ENCODE measurements around the gene TIA1.
"Not testable (repeated sequence)": the region's sequence is repeated elsewhere in the genome, so short reads cannot be mapped to it uniquely, and the experiment has no call there.

The TIA1 gene

GRCh38 chr2:70240599-70240998 is 7.8 kb downstream of the TIA1 start:
- Histone ChIP-seq H3K4me2 (ENCODE audit: low read length, poor library complexity, severe bottlenecking) (no peak overlapping the region), H2BK5ac (ENCODE audit: low read depth, low read length, poor library complexity, severe bottlenecking) (no peak overlapping the region), H3K27ac (ENCODE audit: low read length, poor library complexity, severe bottlenecking) (no peak overlapping the region), H2BK120ac (ENCODE audit: low read depth, low read length) (no peak overlapping the region), H3K27me3 (ENCODE audit: control insufficient read depth in 1 of 2, insufficient read depth in 1 of 2, low read length in 2 of 2) (no peaks in the 10 kb centered on the region), H3K18ac (ENCODE audit: low read depth in 1 of 2, low read length in 2 of 2) (no peak overlapping the region), H2BK12ac (ENCODE audit: low read length in 2 of 2) (no peak overlapping the region), H3K23ac (ENCODE audit: low read length in 2 of 2) (no peak overlapping the region), H4K91ac (ENCODE audit: low read length) (no peak overlapping the region), H3K4me3 (ENCODE audit: insufficient read depth in 1 of 2, low read depth in 1 of 2, low read length in 2 of 2) (no peak overlapping the region), H2AFZ (ENCODE audit: low read depth, low read length) (no peak overlapping the region), H3K14ac (ENCODE audit: low read length in 2 of 2) (no peak overlapping the region), H3K79me1 (replicated peaks; ENCODE audit: low read length, poor library complexity, severe bottlenecking) (no peaks in the 10 kb centered on the region), H3K36me3 (ENCODE audit: control insufficient read depth in 1 of 2, insufficient read depth in 2 of 2, low read depth in 1 of 2, low read length in 2 of 2) (peaks cover 14 to 20% of the 10 kb centered on the region in 2 experiments), H3K4me1 (ENCODE audit: control insufficient read depth, insufficient read depth, low read depth, low read length) (peaks cover 13% of the 10 kb centered on the region), H2BK15ac (ENCODE audit: low read depth, poor library complexity, severe bottlenecking) (no peak overlapping the region), H3K4ac (ENCODE audit: low read depth in 1 of 2, low read length in 2 of 2) (no peak overlapping the region), H2AK5ac (ENCODE audit: low read length, severe bottlenecking) (no peak overlapping the region), H3K9ac (ENCODE audit: low read length) (no peak overlapping the region), H3K9me3 (ENCODE audit: control insufficient read depth, low read length) (no peaks in the 10 kb centered on the region), H4K8ac (ENCODE audit: low read length) (no peak overlapping the region)
- 98% methylated on average over 2 of the region's 3 CpGs for WGBS
- no peak for DNase-seq

- Histone ChIP-seq H3K4ac (ENCODE audit: low read depth in 1 of 2, low read length in 2 of 2) (no peak overlapping the region), H2BK12ac (ENCODE audit: low read length in 2 of 2) (no peak overlapping the region), H3K27ac (ENCODE audit: low read length, poor library complexity, severe bottlenecking) (no peak overlapping the region), H3K14ac (ENCODE audit: low read length in 2 of 2) (no peak overlapping the region), H2BK120ac (ENCODE audit: low read depth, low read length) (no peak overlapping the region), H2BK15ac (ENCODE audit: low read depth, poor library complexity, severe bottlenecking) (no peak overlapping the region), H3K36me3 (ENCODE audit: control insufficient read depth in 1 of 2, insufficient read depth in 2 of 2, low read depth in 1 of 2, low read length in 2 of 2) (peaks cover 28 to 69% of the 10 kb centered on the region in 2 experiments), H2AK5ac (ENCODE audit: low read length, severe bottlenecking) (no peak overlapping the region), H3K4me3 (ENCODE audit: insufficient read depth in 1 of 2, low read depth in 1 of 2, low read length in 2 of 2) (no peak overlapping the region), H4K8ac (ENCODE audit: low read length) (no peak overlapping the region), H3K4me2 (ENCODE audit: low read length, poor library complexity, severe bottlenecking) (no peak overlapping the region), H3K9ac (ENCODE audit: low read length) (no peak overlapping the region), H3K4me1 (ENCODE audit: control insufficient read depth, insufficient read depth, low read depth, low read length) (peaks cover 2% of the 10 kb centered on the region), H3K18ac (ENCODE audit: low read depth in 1 of 2, low read length in 2 of 2) (no peak overlapping the region), H2AFZ (ENCODE audit: low read depth, low read length) (no peak overlapping the region), H2BK5ac (ENCODE audit: low read depth, low read length, poor library complexity, severe bottlenecking) (no peak overlapping the region), H4K91ac (ENCODE audit: low read length) (no peak overlapping the region), H3K27me3 (ENCODE audit: control insufficient read depth in 1 of 2, insufficient read depth in 1 of 2, low read length in 2 of 2) (no peaks in the 10 kb centered on the region), H3K79me1 (replicated peaks; ENCODE audit: low read length, poor library complexity, severe bottlenecking) (peaks cover 1% of the 10 kb centered on the region), H3K9me3 (ENCODE audit: control insufficient read depth, low read length) (no peaks in the 10 kb centered on the region), H3K23ac (ENCODE audit: low read length in 2 of 2) (no peak overlapping the region)
- WGBS, result 91% methylated on average over 2 of the region's 3 CpGs
- DNase-seq, result no peak
Measured at GRCh38 chr2:70233926-70234325, 14.5 kb downstream of the TIA1 start.

GRCh38 chr2:70226781-70227180 is 21.6 kb downstream of the TIA1 start:
- Histone ChIP-seq H2BK120ac (ENCODE audit: low read depth, low read length) (no peak overlapping the region), H3K4me1 (ENCODE audit: control insufficient read depth, insufficient read depth, low read depth, low read length) (no peaks in the 10 kb centered on the region), H2AFZ (ENCODE audit: low read depth, low read length) (no peak overlapping the region), H3K9me3 (ENCODE audit: control insufficient read depth, low read length) (no peaks in the 10 kb centered on the region), H3K14ac (ENCODE audit: low read length in 2 of 2) (no peak overlapping the region), H3K36me3 (ENCODE audit: control insufficient read depth in 1 of 2, insufficient read depth in 2 of 2, low read depth in 1 of 2, low read length in 2 of 2) (peaks cover 27 to 94% of the 10 kb centered on the region in 2 experiments), H2AK5ac (ENCODE audit: low read length, severe bottlenecking) (no peak overlapping the region), H3K9ac (ENCODE audit: low read length) (no peak overlapping the region), H3K4me2 (ENCODE audit: low read length, poor library complexity, severe bottlenecking) (no peak overlapping the region), H3K27ac (ENCODE audit: low read length, poor library complexity, severe bottlenecking) (no peak overlapping the region), H3K4ac (ENCODE audit: low read depth in 1 of 2, low read length in 2 of 2) (no peak overlapping the region), H3K23ac (ENCODE audit: low read length in 2 of 2) (no peak overlapping the region), H4K8ac (ENCODE audit: low read length) (no peak overlapping the region), H3K4me3 (ENCODE audit: insufficient read depth in 1 of 2, low read depth in 1 of 2, low read length in 2 of 2) (no peak overlapping the region), H4K91ac (ENCODE audit: low read length) (no peak overlapping the region), H2BK12ac (ENCODE audit: low read length in 2 of 2) (no peak overlapping the region), H3K18ac (ENCODE audit: low read depth in 1 of 2, low read length in 2 of 2) (no peak overlapping the region), H2BK5ac (ENCODE audit: low read depth, low read length, poor library complexity, severe bottlenecking) (no peak overlapping the region), H3K27me3 (ENCODE audit: control insufficient read depth in 1 of 2, insufficient read depth in 1 of 2, low read length in 2 of 2) (no peaks in the 10 kb centered on the region), H3K79me1 (replicated peaks; ENCODE audit: low read length, poor library complexity, severe bottlenecking) (peaks cover 5% of the 10 kb centered on the region), H2BK15ac (ENCODE audit: low read depth, poor library complexity, severe bottlenecking) (no peak overlapping the region)
- WGBS, result 99% methylated on average over 2 of the region's 2 CpGs
- no peak for DNase-seq

GRCh38 chr2:70223305-70223704 is 25.1 kb downstream of the TIA1 start:
- H3K9ac ChIP-seq (ENCODE audit: low read length); H2BK12ac ChIP-seq (ENCODE audit: low read length in 2 of 2); H3K14ac ChIP-seq (ENCODE audit: low read length in 2 of 2); H4K8ac ChIP-seq (ENCODE audit: low read length); H2BK15ac ChIP-seq (ENCODE audit: low read depth, poor library complexity, severe bottlenecking); H3K27ac ChIP-seq (ENCODE audit: low read length, poor library complexity, severe bottlenecking); H4K91ac ChIP-seq (ENCODE audit: low read length); H2BK120ac ChIP-seq (ENCODE audit: low read depth, low read length); H2AK5ac ChIP-seq (ENCODE audit: low read length, severe bottlenecking); H3K4ac ChIP-seq (ENCODE audit: low read depth in 1 of 2, low read length in 2 of 2); DNase-seq; H3K27me3 ChIP-seq (ENCODE audit: control insufficient read depth in 1 of 2, insufficient read depth in 1 of 2, low read length in 2 of 2); H3K4me3 ChIP-seq (ENCODE audit: insufficient read depth in 1 of 2, low read depth in 1 of 2, low read length in 2 of 2); H2AFZ ChIP-seq (ENCODE audit: low read depth, low read length); H3K9me3 ChIP-seq (ENCODE audit: control insufficient read depth, low read length); H3K23ac ChIP-seq (ENCODE audit: low read length in 2 of 2); H2BK5ac ChIP-seq (ENCODE audit: low read depth, low read length, poor library complexity, severe bottlenecking); H3K18ac ChIP-seq (ENCODE audit: low read depth in 1 of 2, low read length in 2 of 2); H3K4me1 ChIP-seq (ENCODE audit: control insufficient read depth, insufficient read depth, low read depth, low read length); H3K4me2 ChIP-seq (ENCODE audit: low read length, poor library complexity, severe bottlenecking): not testable (repeated sequence)
- peaks cover 13% of the 10 kb centered on the region for H3K79me1 ChIP-seq (replicated peaks; ENCODE audit: low read length, poor library complexity, severe bottlenecking)
- WGBS, result 97% methylated on average over 3 of the region's 3 CpGs
- H3K36me3 ChIP-seq (ENCODE audit: control insufficient read depth in 1 of 2, insufficient read depth in 2 of 2, low read depth in 1 of 2, low read length in 2 of 2), result peaks cover 32 to 94% of the 10 kb centered on the region in 2 experiments
